HEK293 (cell line): Measurements from ENCODE around the gene CENPT.

Experiments used
- CTCF ChIP-seq: fragments of 450-650 bp; formaldehyde crosslinking; IDR thresholded peaks from 2 replicates; pipeline ENCODE4 v1.5.1; 2016; ENCODE audit warnings: missing biosample characterization, missing genetic modification characterization
- REPIN1 ChIP-seq: fragments of 450-650 bp; formaldehyde crosslinking; IDR thresholded peaks from 2 replicates; pipeline ENCODE4 v1.5.1; 2017; ENCODE audit warnings: missing biosample characterization, missing genetic modification characterization, low read depth
- TCF7L2 ChIP-seq: IDR thresholded peaks from 2 replicates; pipeline ENCODE4 v1.6.1; 2011; ENCODE audit warnings: low read depth, mild to moderate bottlenecking, inconsistent platforms, low read length, moderate library complexity, borderline replicate concordance
- TSHZ1 ChIP-seq: fragments of 450-650 bp; formaldehyde crosslinking; IDR thresholded peaks from 2 replicates; pipeline ENCODE4 v1.5.1; 2016; ENCODE audit warnings: missing biosample characterization, missing genetic modification characterization, borderline replicate concordance
- ZNF24 ChIP-seq: fragments of 450-650 bp; formaldehyde crosslinking; IDR thresholded peaks from 2 replicates; pipeline ENCODE4 v1.5.1; 2016; ENCODE audit warnings: missing biosample characterization, missing genetic modification characterization
- TF ChIP-seq, protein P1 (sequence below): fragments of 450-650 bp; formaldehyde crosslinking; IDR thresholded peaks from 2 replicates; pipeline ENCODE4 v1.5.1; 2017; ENCODE audit warnings: missing biosample characterization, mild to moderate bottlenecking, missing genetic modification characterization, moderate library complexity

DNA sequence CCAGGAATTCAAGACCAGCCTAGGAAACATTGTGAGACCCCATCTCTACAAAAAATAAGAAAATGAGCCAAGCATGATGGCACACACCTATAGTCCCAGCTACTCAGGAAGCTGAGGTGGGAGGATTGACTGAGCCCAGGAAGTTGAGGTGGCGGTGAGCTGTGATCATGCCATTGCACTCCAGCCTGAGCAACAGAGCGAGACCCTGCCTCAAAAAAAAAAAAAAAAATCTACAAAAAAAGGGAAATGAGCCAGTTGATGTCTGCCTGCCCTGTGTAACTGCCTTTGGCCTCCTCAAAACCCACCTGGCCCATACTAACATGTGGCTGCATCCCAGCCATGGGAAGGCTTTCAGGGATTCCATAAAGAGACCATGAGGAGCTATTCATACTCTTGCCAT, 45.6 kb downstream of the CENPT start:
- no peak for TF ChIP-seq ZNF24 (tag by site-specific recombination)
- TF ChIP-seq REPIN1 (tag by site-specific recombination) = no peak
- TF ChIP-seq CTCF (tag by site-specific recombination) = no peak
- TF ChIP-seq, protein P1, sequence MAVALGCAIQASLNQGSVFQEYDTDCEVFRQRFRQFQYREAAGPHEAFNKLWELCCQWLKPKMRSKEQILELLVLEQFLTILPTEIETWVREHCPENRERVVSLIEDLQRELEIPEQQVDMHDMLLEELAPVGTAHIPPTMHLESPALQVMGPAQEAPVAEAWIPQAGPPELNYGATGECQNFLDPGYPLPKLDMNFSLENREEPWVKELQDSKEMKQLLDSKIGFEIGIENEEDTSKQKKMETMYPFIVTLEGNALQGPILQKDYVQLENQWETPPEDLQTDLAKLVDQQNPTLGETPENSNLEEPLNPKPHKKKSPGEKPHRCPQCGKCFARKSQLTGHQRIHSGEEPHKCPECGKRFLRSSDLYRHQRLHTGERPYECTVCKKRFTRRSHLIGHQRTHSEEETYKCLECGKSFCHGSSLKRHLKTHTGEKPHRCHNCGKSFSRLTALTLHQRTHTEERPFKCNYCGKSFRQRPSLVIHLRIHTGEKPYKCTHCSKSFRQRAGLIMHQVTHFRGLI = no peak
- TF ChIP-seq TCF7L2 = no peak
- TF ChIP-seq TSHZ1 = no peak
